ENCODE results near the gene KLHL30. TPM values are rescaled to one million over a fixed set of nuclear protein-coding genes. Genes with fewer than 3 reads are reported as not detected.

KLHL30 gene
- total RNA-seq, 1 donor from 2014 or later: not detected

DNA sequence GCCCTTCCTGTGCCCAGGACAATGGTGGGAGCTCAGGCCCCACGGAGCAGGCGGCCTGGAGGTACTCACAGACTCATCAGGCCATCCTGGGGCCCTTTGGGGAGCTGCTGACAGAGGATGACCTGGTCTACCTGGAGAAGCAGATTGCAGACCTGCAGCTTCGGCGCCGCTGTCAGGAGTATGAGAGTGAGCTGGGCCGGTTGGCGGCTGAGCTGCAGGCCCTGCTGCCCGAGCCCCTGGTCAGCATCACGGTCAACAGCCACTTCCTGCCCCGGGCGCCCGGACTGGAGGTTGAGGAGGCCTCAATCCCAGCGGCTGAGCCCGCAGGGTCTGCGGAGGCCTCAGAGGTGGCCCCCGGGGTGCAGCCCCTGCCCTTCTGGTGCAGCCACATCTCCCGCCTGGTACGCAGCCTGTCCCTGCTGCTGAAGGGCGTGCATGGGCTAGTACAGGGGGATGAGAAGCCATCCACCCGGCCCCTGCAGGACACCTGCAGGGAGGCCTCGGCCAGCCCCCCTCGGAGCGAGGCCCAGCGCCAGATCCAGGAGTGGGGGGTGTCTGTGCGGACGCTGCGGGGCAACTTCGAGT is 8.3 kb upstream of the KLHL30 start:
- intact Hi-C loops (cut with micrococcal nuclease): no loop called here

DNA sequence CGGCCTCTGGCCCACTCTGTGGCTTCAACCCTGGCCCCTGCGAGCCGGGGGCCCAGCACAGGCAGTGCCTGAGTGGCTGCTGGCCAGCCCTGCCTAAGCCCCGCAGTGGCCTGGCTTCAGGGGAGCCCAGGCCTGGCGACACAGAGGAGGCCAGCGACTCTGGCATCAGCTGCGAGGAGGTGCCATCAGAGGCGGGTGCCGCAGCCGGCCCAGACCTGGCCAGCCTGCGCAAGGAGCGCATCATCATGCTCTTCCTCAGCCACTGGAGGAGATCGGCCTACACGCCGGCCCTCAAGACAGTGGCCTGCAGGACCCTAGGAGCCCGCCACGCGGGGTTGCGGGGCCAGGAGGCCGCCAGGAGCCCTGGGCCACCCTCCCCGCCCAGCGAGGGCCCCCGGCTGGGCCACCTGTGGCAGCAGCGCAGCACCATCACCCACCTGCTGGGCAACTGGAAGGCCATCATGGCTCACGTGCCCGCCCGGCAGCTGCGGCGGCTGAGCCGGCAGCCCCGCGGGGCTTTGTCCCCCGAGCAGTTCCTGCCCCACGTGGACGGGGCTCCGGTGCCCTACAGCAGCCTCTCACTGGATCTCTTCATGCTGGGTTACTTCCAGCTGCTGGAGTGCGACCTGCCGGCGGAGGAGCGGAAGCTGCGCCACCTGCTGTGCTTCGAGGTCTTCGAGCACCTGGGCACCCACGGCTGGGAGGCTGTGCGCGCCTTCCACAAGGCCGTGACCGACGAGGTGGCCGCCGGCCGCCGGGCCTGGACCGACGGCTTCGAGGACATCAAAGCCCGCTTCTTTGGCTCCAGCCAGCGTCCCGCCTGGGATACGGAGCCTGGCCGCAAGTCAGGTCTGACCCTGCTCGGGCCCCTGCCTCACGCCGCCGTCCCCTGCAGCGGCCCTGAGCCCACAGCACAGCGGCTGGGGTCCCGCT is 7.5 kb upstream of the KLHL30 start:
- intact Hi-C loops (cut with micrococcal nuclease): no loop called here

DNA sequence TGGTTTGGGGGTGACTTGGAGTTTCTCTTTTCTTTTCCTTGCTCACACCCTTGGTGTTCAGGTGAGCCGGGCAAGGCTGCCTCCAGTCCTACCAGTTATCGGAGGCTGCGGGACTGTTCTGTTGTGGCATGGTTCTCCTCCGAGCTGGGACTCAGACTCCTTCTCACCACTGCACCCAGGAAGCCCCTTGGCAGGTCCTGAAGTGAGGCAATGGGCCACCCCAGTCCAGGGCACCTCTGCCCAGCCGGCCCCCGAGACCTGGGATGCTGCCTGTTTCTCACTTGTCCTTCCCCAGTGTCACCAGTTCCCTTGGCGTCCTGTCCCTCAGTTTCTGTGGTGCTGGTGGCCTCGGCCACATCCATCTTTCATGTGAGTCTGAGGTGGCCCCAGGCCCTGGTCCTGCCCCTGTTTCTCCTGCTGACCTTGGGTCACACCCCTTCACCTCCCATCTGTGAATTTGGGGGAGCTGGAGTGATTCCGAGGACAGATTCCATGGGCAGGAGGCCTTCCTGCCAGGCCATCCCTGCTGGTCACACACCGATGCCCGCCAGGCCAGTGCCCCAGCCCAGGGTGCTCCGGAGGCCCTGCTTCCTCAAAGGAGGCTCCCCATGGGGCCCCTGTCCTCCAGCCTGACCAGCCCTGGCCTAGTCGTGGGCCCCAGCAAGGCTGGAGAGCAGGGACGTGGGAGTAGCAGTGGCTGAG is 6.6 kb upstream of the KLHL30 start:
- intact Hi-C loops (cut with micrococcal nuclease): no loop called here

DNA sequence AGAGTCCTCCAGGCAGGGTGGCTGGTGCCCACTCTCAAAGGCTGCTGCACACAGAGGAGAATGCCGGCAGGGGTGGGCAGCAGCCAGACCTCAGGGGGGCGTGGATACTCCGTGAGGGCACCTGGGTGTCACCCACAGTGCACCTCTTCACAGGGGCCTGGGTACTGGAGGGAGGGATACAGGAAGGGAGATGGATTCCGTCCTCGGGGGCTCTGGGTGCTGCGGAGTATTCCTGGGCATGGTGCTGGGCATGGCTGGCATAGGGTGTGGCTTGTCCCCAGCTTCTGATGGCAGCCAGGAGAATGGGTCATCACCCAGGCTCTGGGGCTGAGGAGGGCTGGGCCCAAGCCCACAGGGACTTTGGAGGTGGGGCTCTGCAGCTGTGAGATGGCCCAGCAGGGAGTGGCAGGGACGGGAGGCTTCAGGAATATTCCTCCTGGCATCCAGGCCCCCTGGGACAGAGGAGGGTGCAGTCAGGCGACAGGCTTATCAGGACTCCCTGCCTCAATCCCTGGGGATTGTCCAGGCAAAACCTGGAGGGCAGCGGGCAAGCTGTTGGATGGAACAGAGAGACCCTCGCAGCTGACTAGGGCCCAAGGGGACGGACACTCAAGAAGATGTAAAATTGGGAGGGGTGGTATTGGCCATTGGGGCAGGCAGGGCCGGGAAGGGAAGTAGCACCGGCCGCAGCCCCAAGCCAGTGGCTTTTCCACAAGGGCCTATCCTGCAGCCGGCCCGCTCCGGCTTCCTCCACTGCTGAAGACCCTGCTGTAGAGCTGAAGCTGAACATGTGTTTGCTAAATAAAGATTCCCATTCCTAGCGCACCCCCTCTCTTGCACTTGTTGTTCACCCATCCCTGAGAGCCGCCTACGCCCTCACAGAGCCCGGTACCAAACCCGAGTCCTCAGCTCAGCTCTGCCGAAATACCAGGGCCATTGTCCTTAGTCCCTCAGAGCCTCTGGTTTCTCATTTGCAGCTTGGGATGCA is 5.7 kb upstream of the KLHL30 start:
- intact Hi-C loops (cut with micrococcal nuclease): no loop called here

DNA sequence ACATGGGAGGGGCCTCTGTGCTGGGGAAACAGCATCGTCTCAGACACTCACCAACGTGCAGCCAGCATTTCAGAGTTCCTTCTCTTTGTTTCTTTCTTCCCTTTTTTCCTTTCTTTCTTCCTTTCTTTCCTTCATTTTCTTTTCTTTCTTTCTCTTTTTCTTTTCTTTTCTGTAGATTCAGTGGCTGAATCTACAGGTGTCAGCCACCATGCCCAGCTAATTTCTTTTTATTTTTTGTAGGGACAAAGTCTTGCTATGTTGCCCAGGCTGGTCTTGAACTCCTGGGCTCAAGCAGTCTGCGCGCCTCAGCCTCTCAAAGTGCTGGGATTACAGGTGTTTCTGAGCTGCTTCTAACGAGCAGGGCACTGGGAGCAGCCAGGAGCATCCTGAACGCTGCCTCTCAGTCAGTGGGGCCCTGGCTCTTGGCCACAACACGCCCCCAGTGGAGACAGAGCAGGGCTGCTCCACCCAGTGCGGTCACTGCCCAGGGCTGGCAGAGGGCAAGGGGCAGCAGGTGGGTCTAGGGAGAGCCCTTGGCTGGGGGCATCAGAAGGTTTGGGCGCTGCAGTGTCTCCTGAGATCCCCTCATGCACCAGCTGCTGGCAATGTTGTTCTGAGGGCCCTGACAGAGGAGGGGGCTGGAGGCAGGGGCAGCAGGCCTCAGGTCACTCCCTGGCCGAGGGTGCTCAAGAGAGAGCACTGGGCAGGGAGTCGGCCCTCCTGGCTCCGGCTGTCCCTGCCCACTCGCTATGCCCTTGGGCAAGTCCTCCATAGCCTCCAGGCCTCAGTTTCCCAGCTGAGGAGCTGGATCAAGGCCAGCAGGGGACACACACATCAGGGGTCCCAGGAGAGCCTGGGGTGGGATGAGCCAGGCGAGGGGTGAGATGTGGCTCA is 4.7 kb upstream of the KLHL30 start:
- intact Hi-C loops (cut with micrococcal nuclease): no loop called here

DNA sequence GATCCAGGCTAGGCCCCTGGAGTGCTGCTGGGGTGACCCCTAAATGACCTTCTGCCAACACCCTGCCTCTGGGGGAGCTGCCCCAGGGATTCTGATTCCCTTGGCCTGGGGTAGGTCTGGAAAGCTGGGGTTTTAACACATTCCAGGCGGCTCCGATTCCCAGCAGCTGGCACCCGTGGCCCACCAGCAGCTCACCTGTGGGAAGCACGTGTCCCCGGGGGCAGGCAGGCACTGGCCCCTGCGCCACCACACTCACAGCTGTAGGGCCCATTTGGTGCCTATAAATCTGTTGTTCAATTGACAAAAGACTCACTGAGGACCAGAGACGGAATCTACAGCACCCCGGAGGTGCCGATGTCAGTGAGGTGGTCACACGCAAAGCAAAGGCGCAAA is 4.1 kb upstream of the KLHL30 start:
- intact Hi-C loops (cut with micrococcal nuclease): no loop called here

DNA sequence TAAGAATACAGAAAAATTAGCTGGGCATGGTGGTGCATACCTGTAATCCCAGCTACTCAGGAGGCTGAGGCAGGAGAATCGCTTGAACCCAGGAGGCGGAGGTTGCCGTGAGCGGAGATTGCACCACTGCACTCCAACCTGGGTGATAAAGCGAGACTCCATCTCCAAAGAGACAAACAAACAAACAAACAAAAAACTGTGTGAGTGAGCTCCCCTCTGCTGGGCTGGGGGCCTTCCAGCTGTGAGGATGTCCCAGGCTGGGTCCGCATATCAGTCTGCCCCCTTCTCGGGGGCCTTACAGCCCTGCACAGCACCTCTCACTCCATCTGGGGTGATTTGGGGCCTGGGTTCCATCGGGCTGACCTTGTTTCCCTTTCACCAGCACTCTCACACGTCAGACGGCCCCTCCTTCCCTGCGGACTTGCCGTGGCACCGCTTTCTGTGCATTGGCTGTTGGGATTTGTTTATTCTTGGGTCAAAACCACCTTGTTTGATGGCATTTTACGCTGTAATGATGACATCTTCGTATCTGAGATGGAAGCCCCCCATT is 2.8 kb upstream of the KLHL30 start:
- intact Hi-C loops (cut with micrococcal nuclease): no loop called here

DNA sequence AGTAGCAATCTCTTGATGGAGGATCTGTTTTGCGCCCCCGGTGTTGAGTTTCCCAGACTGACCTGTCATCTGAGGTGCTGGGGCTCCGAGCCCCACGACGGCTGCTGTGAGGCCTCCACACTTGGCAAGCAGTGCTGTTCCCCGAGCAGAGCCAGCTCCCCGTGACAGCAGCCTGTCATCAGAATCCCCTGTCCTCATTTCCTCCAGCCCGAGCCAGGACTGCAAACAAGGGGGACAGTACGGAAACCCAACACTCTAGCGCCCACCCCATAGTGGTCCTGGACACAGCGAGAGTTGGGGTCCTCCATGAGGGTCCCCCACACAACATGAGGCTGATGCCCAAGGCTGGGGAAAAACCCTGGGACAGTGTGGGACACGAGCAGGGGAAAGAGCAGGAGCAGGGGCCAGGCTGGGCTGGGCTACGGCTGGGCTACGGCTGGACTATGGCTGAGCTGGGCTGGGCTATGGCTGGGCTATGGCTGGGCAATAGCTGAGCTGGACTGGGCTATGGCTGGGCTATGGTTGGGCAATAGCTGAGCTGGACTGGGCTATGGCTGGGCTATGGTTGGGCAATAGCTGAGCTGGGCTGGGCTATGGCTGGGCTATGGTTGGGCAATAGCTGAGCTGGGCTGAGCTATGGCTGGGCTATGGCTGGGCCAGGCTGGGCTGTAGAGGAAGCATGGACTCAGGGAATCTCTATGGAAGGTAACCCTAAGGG is 1.5 kb upstream of the KLHL30 start:
- intact Hi-C loops (cut with micrococcal nuclease): no loop called here

DNA sequence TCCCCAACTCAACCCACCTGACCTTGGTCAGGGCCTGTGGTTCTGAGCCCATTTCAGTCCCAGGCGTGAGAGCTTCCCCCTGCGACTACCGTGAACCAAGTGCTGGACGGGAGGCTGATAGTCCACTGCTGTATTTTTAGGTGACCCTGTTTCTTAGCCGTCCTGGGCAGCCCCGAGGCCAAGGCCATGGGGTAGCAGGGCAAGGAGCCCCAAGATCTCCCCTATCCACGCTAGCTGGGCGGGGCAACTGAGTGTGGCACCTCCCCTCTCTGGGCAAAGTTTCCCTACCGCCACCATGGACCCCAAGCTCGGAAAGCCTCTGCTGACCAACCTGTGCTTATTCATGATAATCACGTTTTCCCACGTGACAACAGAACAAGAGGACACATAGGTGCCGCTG is 583 bp upstream of the KLHL30 start:
- intact Hi-C loops (cut with micrococcal nuclease): no loop called here

DNA sequence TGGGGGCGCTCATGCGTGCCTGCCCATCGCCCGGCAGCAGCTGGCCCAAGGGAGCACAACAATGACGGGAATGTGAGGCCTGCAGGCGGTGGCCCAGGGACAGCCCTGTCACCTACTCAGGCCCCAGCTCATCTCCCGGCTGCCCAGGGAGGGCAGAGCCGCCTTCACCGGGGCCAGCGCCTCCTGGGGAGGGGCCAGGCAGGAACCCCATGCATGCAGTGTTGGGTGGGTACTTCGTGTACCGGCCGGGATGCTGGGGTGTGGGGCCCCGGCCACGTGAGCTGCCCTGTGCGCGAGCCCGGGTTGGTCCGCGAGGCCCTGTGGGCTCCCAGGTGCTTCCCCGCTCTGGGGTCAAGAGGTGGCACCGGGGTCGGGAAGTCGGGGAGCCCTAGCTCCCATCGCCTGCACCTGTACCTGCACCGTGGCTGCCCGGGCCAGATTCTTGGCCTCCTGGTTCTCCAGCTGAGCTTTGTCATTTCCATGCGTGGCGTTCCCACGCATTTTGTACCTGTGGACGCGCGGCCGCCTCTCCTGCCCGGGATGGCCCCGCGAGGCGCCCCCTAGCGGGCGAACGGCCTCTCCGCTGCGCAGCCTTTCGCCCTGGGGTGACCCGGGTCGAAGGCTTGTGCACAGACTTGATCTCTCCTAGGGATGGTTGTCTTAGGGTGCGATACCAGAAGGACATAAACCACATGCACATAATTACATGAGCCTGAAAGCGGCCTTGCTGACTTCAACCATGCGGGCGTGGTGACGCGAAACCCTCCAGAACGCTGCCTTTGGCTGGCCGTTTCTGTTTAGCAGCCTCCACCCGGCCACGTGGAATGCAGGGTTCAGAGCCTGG is 950 bp downstream of the KLHL30 start:
- intact Hi-C loops (cut with micrococcal nuclease): loop anchor here (1.0 kb wide), 1 partner anchor 281 kb away; no protein-coding TSS in a partner anchor

DNA sequence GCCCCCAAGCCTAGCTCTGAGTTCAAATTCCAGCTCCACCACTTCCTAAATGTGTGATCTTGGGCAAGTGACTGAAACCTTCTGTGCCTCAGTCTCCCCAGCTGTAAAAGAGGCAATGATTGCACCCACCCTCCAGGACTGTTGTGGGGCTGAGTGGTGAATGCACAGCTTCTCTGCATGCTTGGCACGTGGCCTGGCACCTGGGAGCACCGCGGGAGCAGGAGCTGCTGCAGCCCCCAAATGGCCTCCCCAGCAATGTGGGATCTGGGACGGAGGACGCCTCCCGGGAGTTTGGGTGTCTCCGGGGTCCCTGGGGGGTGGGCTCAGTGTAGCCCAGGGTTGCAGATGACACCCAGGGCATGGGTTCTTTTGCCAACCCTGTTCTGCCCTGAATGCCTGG is 1.6 kb downstream of the KLHL30 start:
- intact Hi-C loops (cut with micrococcal nuclease): no loop called here

DNA sequence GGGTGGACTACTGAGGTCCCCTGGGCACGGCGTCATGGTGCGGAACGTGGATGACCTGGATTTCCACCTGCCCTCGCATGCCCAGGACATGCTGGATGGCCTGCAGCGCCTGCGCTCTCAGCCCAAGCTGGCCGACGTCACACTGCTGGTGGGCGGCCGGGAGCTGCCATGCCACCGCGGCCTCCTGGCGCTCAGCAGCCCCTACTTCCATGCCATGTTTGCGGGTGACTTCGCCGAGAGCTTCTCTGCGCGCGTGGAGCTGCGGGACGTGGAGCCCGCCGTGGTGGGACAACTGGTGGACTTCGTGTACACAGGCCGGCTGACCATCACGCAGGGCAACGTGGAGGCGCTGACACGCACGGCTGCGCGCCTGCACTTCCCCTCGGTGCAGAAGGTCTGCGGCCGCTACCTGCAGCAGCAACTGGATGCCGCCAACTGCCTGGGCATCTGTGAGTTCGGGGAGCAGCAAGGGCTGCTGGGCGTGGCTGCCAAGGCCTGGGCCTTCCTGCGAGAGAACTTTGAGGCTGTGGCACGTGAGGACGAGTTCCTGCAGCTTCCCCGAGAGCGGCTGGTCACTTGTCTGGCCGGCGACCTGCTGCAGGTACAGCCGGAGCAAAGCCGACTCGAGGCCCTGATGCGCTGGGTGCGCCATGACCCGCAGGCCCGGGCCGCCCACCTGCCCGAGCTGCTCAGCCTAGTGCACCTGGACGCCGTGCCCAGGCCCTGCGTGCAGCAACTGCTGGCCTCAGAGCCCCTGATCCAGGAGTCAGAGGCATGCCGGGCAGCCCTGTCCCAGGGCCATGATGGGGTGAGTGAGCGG is 2.5 kb downstream of the KLHL30 start:
- intact Hi-C loops (cut with micrococcal nuclease): no loop called here

DNA sequence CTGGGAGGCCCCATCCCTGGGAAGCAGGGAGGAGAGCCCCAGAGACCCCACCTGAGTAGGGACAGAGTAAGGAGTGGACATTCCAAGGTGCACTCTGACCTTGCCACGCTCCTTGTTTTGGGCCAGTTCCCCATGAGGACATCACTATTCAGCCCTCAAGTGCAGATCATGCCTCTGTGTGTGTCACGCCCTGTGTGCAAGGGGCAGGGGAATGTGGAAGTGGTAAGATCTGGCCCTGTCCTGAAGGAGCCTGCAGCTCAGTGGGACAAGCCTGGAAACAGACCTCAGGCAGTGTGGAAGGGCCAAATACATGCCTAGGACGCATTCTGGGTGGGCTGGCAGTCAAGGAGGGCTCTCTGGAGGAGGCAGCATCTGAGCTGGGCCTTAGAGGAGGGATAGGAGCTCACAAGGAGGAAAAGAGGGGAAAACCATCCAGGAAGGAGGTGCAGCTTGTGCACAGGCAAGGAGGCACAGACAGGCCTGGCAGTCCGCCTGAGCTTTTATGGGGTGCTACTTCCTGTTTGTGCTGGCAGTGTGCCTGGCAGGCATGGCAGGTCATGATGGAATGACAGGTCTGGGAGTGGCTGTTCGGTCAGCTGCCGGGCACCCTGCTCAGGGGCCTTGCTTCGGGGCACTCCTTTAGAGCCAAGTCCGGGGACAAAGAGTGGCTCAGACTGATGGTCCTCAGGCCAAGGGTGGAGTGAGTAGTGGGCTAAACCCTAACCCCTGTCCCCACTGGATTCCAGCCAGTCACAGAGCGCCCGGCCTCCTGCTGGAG is 3.3 kb downstream of the KLHL30 start:
- intact Hi-C loops (cut with micrococcal nuclease): no loop called here

DNA sequence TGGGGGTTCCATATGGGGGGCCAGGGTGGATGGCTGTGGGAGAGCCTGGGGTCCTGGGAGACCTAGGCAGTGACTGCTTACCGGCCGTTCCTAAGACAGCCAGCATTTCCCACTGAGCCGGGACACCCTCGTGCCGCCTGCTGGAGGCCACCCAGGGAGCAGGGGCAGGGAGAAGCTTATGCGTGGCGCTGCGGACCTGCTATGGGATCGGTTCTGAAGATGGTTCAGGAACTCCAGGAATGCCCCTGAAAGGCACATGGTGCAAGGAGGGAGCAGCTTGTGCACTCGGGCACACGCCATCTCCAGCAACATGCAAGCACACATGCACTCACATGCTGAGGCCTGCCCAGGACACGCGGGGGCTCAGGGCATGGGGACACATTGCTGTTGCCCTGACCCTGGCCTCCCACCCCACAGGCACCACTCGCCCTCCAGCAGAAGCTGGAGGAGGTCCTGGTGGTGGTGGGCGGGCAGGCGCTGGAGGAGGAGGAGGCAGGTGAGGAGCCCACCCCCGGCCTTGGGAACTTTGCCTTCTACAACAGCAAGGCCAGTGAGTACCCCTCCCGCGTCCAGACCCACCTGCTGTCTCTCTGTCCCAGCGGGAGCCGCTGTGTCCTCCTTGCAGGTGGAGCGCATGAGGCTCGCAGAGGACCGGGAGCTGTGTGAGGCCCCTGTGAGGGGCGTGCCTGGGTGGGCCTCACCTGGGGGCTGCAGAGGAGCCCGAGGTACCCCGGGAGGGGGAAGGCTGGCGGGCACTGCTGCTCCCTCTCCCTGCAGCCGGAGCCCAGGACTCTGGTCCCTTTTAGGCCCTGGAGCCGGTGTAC is 4.1 kb downstream of the KLHL30 start:
- intact Hi-C loops (cut with micrococcal nuclease): no loop called here

DNA sequence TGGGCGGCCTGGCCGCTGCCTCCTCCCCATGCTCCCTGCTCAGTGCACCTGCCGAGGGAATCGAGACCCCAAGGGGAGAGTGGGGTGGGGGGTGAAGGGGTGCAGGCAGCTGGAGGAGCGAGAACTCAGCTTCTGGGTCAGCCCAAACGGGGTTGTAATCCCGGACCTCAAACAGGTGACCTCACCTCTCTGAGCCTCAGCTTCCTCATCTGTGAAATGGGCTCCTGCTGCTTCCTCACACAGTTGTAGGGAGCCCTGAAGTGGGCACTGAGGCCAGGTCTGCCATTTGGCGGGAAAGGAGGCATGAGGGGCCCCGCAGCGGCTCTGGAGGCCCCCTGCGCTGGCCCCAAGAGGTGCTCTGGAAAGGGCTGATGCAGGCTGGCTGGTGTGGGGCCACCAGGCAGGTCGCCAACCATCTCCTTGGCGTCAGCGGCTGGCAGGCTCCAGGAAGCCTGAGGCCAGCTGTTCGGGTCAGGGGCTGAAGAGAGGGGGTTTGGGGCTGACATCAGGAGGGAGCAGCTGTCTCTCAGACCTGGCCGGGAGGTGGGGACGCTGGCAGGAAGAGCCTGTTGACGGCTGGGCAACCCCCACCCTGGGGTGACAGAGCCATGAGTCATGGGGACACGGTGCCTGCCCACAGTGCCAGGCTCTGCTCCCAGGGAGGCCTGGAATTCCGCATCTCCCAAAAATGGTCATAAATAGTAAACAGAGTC is 4.9 kb downstream of the KLHL30 start:
- intact Hi-C loops (cut with micrococcal nuclease): no loop called here
